Adrenal gland (tissue), 12 donors: ENCODE data around the gene CMTM3. TPM values are rescaled to one million over a fixed set of nuclear protein-coding genes. Genes with fewer than 3 reads are reported as not detected.

Experiments
- DNase-seq, 7 donors: peaks; one replicate each; pipeline ENCODE4 v3.0.0-alpha.2; 2019 to 2020
- H3K27ac ChIP-seq, 5 donors: fragments of 200-600 bp; sonication (generic) in 4 of 5; 1 replicate in 3 of 5; 2 replicates in 2 of 5; pipeline versions ENCODE4 v1.5.1 to v1.8.0; 2016 to 2020; ENCODE audit warnings: mild to moderate bottlenecking in 1 of 5
- H3K27me3 ChIP-seq: fragments of 200-600 bp; 2 replicates; pipeline ENCODE4 v1.8.0; 2021
- H3K36me3 ChIP-seq, 2 donors: fragments of 200-600 bp; replicated peaks in 1 of 2; 1 replicate in 1 of 2; 2 replicates in 1 of 2; pipeline versions ENCODE4 v1.5.1 to v1.8.0; 2018 to 2022
- H3K4me1 ChIP-seq, 2 donors: fragments of 200-600 bp; replicated peaks in 1 of 2; 1 replicate in 1 of 2; 2 replicates in 1 of 2; pipeline versions ENCODE4 v1.5.1 to v1.8.0; 2018 to 2021
- H3K4me3 ChIP-seq, 4 donors: fragments of 200-600 bp; sonication (generic) in 3 of 4; one replicate each; pipeline ENCODE4 v1.5.1; 2016 to 2018
- H3K9me3 ChIP-seq, 3 donors: fragments of 200-600 bp; sonication (generic) in 1 of 3; replicated peaks in 1 of 3; 1 replicate in 2 of 3; 2 replicates in 1 of 3; pipeline versions ENCODE4 v1.5.1 to v1.8.0; 2016 to 2021
- POLR2A ChIP-seq, 2 donors: fragments of 450-650 bp; IDR thresholded peaks; one replicate each; pipeline ENCODE4 v1.6.1; 2017; ENCODE audit warnings: antibody characterized with exemption in 2 of 2, mild to moderate bottlenecking in 2 of 2, moderate library complexity in 1 of 2
- WGBS, 4 donors: extraction: QIAGEN DNeasy Blood & Tissue Kit in 2 of 4; methylation state at CpG; one replicate each; pipeline versions ENCODE4 v1.1.5 to v1.1.7; 2013 to 2017; 5-methylcytosine and 5-hydroxymethylcytosine counted together
- intact Hi-C, 2 donors: fragments of 100-400 bp; cut with DNase I; formaldehyde crosslinking; loops; one replicate each; pipeline versions ENCODE4 v1.14.1 to v1.15.0; 2022 to 2023
- polyA plus RNA-seq, 3 donors: library from polyadenylated mRNA; stranded (reverse); fragments of 200-250 nt in 2 of 3; fragments of 350-450 nt in 1 of 3; fragmentation: Illumina TruSeq in 1 of 3; extraction: RNeasy Lipid Tissue Mini Kit (QIAGEN cat#74804) in 1 of 3; gene quantifications; one replicate each; pipeline ENCODE4 v1.2.3, GENCODE V29; 2013 to 2014
- total RNA-seq, 9 donors: library from RNA; depleted of rRNA in 4 of 9; stranded (reverse); fragments of >200 nt in 4 of 9; fragments of 120-200 nt in 1 of 9; fragmentation: NEBNext Ultra II Directional in 1 of 9; extraction: Animal tissue kit (Norgen Biotek cat#: 25700) in 1 of 9; gene quantifications; one replicate each; pipeline versions ENCODE4 v1.1.0 to v1.2.4, GENCODE V29; 2013 to 2023
- TF ChIP-seq, protein P1 (sequence below), 6 experiments: fragments of 450-650 bp in 4 of 6; fragments of 200-600 bp in 2 of 6; sonication (generic) in 1 of 6; IDR thresholded peaks; 1 replicate in 5 of 6; 2 replicates in 1 of 6; pipeline versions ENCODE4 v1.5.1 to v1.8.0; 2016 to 2021; ENCODE audit warnings: antibody characterized with exemption in 6 of 6, mild to moderate bottlenecking in 2 of 6, moderate library complexity in 1 of 6
- donor health status: healthy with polysubstance abuse.
- donor health status: Bipolar disorder and iron deficiency.
- donor health status: DM: yes; HTN: yes; CAD: no.
- donor health status: DM: no; HTN: no; CAD: no.
- donor health status: DM: no; HTN: no; CAD: no.
- donor health status: DM: yes; HTN: yes; CAD: no.

The CMTM3 gene
- total and polyA plus RNA-seq, 12 donors: 6.4 to 31.8 (median 24.6) TPM

DNA sequence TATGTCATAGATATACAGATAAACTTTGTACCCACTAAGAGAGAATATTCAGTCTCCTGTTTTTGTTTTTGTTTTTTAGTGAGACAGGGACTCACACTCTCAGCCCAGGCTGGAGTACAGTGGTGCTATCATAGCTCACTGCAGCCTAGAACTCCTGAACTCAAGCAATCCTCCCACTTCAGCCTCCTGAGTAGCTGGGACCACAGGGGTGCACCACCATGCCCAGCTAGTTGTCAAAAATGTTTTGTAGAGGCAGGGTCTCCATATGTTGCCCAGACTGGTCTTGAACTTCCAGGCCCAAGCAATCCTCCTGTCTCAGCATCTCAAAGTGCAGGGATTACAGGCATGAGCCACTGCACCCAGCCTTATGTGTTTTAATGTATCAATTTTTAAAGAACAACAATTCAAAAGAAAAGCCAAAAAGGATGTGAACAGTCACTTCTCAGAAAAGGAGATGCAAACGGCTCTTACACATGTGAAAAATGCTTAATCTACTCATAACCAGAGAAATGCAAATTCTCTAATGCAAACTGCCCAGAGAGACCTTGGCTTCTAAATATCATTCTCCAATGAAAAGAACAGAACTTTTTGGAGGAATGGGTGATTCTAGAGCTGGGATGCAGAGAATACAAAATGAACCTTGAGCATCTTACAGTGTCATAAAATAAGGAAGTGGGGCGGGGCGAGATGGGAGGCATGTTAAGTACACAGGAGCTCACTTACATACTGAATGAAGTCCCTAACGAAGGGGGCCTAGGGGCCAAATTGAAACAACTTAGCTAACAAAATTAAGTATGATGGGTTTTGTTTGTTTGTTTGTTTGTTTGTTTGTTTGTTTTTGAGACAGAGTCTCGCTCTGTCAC is 7.3 kb upstream of the CMTM3 start:
- Histone ChIP-seq H3K36me3 (no peaks in the 10 kb centered on the region), H3K9me3 (no peaks in the 10 kb centered on the region), H3K4me1 (no peaks in the 10 kb centered on the region), H3K27ac (no peak overlapping the region), H3K27me3 (no peaks in the 10 kb centered on the region), H3K4me3 (no peak overlapping the region)
- intact Hi-C loops: no loop called here
- TF ChIP-seq, protein P1, sequence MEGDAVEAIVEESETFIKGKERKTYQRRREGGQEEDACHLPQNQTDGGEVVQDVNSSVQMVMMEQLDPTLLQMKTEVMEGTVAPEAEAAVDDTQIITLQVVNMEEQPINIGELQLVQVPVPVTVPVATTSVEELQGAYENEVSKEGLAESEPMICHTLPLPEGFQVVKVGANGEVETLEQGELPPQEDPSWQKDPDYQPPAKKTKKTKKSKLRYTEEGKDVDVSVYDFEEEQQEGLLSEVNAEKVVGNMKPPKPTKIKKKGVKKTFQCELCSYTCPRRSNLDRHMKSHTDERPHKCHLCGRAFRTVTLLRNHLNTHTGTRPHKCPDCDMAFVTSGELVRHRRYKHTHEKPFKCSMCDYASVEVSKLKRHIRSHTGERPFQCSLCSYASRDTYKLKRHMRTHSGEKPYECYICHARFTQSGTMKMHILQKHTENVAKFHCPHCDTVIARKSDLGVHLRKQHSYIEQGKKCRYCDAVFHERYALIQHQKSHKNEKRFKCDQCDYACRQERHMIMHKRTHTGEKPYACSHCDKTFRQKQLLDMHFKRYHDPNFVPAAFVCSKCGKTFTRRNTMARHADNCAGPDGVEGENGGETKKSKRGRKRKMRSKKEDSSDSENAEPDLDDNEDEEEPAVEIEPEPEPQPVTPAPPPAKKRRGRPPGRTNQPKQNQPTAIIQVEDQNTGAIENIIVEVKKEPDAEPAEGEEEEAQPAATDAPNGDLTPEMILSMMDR (IDR thresholded peaks at IDR 0.05): no peak
- no peak for TF ChIP-seq POLR2A (IDR thresholded peaks at IDR 0.05)
- no peak for DNase-seq
- WGBS, 4 donors: 79 to 88% (median 82%) methylated on average over 5 of the region's 5 CpGs

DNA sequence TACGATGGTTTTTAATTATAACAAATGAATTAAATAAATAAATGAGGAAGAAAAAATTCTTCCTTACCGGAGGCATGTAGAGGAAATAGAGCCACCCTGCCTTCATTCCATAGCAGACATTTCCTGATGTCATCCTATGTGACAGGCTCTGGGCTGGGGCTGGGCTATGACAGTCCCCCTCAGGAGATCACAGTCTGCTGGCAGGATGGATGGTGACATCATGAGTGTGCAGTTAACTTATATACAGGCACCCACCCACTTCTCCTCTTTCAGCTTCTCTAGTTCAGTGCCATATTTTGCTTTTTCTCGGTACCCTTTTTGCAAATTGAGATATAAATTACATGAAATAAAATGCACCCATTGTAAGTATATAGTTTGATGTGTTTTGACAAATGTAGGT is 6.4 kb upstream of the CMTM3 start:
- H3K36me3 ChIP-seq: no peaks in the 10 kb centered on the region
- no peak overlapping the region for H3K4me3 ChIP-seq
- DNase-seq: no peak
- 73 to 78% (median 77%) methylated on average over 3 of the region's 3 CpGs for WGBS, 4 donors
- H3K4me1 ChIP-seq: no peaks in the 10 kb centered on the region
- TF ChIP-seq, protein P1 (IDR thresholded peaks at IDR 0.05): no peak
- no peak for TF ChIP-seq POLR2A (IDR thresholded peaks at IDR 0.05)
- H3K27ac ChIP-seq: no peak overlapping the region
- H3K9me3 ChIP-seq: no peaks in the 10 kb centered on the region
- intact Hi-C loops: no loop called here
- no peaks in the 10 kb centered on the region for H3K27me3 ChIP-seq

DNA sequence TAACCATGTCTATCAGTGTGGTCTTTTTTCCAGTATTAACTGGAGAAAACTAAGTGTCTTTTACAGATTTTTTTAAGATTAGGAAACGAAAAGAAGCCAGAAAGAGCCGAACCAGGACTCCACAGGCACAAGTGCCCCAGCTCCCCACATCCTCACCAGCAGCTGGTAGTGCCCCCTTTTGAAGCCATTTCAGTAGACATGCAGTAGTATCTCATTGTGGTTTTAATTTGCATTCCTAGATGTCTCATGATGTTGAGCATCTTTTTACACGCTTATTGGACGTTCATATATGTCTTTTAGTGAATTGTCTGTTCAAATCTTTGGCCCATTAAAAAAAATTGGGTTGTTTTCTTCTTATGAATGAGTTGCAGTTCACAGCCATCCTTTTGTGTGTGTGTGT is 4.8 kb upstream of the CMTM3 start:
- WGBS, 4 donors: 83 to 93% (median 89%) methylated on average over 4 of the region's 4 CpGs
- Histone ChIP-seq H3K4me1 (peaks cover 0 to 5% of the 10 kb centered on the region in 2 donors), H3K4me3 (no peak overlapping the region), H3K27me3 (no peaks in the 10 kb centered on the region), H3K27ac (no peak overlapping the region), H3K36me3 (no peaks in the 10 kb centered on the region), H3K9me3 (no peaks in the 10 kb centered on the region)
- TF ChIP-seq, protein P1 (IDR thresholded peaks at IDR 0.05): no peak
- no peak for TF ChIP-seq POLR2A (IDR thresholded peaks at IDR 0.05)
- no peak for DNase-seq
- intact Hi-C loops: loop anchor here (5.0 to 10.0 kb wide), 7 partner anchors 47 to 265 kb away; partner anchors contain the start of genes CKLF (in 1 of the 2) and TK2 (in 1 of the 2)

DNA sequence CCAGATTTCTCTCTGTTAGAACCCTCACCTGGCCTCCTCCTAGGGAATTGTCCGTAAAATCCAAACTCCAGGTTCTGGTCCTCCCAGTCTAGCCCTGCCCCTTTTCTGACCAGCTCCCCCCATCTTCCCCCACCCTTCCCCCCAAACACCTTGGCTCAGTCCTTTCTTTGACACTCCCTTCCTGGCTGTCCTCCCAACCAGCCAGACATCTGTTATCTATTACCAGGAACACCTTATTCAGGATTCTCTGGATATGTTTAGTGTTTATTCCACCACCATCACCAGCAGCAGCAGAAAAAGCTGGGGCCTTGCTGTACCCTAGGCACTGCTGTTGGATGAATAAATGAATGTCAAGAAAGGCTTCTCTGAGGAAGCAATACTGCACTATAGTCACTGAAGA is 4.0 kb upstream of the CMTM3 start:
- 89 to 100% (median 95%) methylated on average over 1 of the region's 1 CpG for WGBS, 4 donors
- intact Hi-C loops: loop anchor here (5.0 to 10.0 kb wide), 7 partner anchors 48 to 264 kb away; partner anchors contain the start of genes CKLF (in 1 of the 2) and TK2 (in 1 of the 2)
- Histone ChIP-seq H3K27ac (no peak overlapping the region), H3K27me3 (no peaks in the 10 kb centered on the region), H3K36me3 (no peaks in the 10 kb centered on the region), H3K4me1 (peaks cover 0 to 5% of the 10 kb centered on the region in 2 donors), H3K4me3 (no peak overlapping the region), H3K9me3 (no peaks in the 10 kb centered on the region)
- DNase-seq: no peak
- TF ChIP-seq, protein P1 (IDR thresholded peaks at IDR 0.05): no peak
- no peak for TF ChIP-seq POLR2A (IDR thresholded peaks at IDR 0.05)
